CD1c-positive myeloid dendritic cell (primary cell): ENCODE measurements around the gene GRIA3.
"Not testable (repeated sequence)": the region's sequence is repeated elsewhere in the genome, so short reads cannot be mapped to it uniquely, and the experiment has no call there.

Experiments
- DNase-seq: peaks from one replicate; pipeline ENCODE4 v3.0.0-alpha.2; 2016; ENCODE audit errors: extremely low spot score

The GRIA3 gene

DNA sequence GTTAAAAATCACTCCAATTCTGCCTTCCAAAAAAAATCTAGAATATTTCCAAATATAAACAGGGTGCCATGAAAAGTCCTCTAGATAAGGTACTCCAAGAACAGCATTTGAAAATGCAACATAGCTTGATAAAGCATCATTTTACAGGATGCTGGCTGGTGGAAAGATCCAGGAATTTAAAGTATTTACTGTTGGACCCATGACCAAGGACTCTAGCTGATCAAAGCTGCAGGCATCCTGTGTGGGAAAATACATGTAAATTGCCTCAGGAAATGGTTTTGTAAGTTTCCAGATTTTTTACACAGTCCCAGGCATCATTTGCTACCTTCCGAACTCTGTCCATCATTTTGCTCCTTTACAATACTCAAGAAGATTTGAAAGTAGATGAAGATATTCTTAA is 164.4 kb downstream of the GRIA3 start:
- DNase-seq, result no peak

DNA sequence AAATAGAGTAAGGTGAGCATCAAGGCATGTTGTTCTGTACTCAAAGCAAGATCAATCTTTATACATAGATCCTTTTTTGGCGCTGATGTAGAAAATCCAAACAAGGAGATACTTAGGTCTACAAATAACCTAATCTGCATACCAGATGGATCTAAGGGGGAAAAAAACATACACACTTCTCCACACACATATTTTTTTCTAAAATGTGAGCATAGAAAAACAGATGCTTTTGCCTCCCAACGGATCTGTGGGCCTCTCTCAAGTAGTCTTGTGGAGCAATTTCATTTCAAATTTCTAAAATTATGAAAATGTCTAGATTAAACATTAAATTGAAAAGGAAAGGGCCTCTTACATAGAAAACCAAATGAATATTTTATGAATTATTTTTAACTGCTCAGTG is 166.1 kb downstream of the GRIA3 start:
- DNase-seq, result no peak

DNA sequence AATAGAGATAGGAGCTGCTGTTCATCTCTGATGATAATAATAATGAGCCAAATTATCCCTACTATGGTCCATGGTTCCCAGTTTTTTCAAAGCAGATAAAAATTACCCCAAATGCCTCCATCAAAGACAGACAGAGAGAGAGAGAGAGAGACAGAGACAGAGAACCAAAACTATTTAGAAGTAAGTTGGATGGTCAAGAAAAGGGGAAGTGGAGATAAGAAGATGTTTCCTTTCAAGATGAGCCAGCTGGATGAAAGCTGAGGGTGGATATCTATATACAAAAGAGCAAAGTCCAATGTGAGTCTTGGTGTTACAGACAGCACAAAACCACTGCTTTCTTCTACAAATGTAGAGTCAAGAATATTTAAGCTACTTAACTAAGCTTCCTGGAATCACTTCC is 173.9 kb downstream of the GRIA3 start:
- DNase-seq, result no peak

DNA sequence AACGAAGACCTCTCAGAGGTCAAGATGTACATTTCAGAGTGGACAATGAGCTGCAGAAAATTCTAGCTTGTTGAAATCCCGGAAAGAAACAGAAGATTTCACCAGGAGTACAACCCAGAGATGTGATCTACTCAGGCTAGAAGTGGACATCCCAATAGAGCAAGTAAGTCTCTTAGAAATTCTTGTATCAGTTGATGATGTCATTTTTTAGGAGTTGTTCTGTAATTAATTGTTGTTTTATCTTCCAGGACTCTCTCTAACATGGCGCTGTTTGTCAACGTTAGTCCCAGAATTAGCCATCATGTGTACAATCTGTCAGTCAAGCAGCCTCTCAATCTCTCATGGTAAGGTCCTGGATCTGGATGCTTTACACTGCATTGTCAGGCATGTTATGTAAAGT is 174.4 kb downstream of the GRIA3 start:
- no peak for DNase-seq

DNA sequence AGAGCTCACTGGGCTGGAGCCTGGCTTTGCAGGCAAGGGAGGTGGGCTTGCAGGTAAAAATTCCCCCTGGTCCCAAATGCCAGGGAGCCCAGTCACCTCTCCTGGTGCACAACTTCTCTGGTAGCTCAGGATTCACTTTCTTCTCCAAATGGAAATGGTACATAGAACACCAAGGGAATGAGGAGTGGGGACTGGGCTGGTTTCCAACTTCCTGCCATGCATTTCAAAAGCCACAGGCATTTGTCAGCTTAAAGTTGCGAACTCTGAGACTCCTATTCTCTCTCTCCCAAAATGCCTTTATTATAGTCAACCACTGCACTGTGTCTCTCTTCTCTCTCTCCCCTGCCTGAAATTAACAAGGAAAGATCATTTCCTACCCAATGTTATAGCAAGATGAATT is 177.3 kb downstream of the GRIA3 start:
- DNase-seq, result no peak

DNA sequence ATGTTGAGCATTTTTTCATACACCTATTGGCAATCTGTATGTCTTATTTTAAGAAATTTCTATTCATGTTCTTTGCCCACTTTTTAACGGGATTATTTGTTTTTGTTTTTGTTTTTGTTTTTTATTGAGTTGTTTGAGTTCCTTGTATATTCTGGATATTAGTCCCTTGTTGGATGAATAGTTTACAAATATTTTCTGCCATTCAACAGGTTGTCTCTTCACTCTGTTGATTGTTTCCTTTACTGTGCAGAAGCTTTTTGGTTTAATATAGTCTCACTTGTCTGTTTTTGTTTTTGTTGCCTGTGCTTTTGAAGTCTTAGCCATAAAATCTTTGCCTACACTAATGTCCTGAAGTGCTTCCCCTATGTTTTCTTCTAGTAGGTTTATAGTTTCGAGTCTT is 202.1 kb downstream of the GRIA3 start:
- not testable (repeated sequence) for DNase-seq

DNA sequence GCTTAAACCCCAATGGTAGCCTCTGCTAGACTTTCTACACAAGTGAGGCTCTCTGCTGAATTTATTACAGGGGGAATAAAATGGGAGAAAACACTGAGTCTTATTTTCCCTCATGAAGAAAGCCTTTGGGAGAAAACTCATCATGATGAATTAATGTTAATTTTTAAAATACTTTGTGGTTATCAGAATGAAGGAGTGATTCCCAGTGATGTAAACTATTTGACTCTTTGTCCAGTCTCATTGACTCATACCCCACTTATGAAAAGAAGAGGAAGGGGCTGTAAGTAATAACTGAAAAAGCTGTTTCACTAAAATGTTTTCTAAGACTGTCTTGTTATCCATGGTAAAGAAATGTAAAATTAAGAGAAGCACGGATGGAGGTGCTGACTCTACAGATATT is 208.8 kb downstream of the GRIA3 start:
- DNase-seq, result no peak

DNA sequence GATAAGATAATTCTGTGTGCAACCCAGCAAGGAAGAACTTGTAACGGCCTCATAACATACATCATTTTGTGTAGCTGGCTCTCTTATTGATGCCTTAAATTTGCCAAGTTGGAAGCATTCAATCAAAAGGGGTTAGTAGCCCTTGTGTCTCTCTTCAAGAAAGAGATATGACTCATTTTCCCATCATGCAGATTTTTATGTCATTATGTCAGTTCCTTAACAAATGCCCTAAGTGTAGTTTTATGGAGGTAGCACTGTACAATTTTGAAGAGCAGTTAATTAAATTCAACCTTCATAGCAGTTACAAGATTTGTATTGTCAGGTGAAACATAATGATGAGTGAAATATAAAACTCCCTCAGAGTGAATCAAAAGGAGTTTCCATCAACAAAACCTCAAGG is 215.6 kb downstream of the GRIA3 start:
- no peak for DNase-seq

DNA sequence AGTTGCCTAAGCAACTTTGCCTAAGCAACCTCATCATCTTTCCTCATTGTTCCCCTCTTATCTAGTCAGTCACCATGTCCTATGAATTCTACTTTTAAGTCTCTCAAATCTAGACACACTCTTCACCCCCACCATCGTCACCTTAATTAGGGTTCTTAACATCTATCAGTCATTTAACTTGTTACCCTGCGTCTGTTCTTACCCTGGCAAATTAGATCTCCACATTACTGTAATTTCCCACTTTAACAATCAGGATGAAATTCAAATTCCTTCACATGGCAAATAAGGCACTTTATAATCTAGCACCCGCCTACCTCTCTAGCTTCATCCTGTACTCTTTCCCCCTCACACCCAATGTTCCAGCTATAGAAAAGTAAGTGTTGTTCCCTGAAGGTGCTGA is 221.2 kb downstream of the GRIA3 start:
- no peak for DNase-seq

DNA sequence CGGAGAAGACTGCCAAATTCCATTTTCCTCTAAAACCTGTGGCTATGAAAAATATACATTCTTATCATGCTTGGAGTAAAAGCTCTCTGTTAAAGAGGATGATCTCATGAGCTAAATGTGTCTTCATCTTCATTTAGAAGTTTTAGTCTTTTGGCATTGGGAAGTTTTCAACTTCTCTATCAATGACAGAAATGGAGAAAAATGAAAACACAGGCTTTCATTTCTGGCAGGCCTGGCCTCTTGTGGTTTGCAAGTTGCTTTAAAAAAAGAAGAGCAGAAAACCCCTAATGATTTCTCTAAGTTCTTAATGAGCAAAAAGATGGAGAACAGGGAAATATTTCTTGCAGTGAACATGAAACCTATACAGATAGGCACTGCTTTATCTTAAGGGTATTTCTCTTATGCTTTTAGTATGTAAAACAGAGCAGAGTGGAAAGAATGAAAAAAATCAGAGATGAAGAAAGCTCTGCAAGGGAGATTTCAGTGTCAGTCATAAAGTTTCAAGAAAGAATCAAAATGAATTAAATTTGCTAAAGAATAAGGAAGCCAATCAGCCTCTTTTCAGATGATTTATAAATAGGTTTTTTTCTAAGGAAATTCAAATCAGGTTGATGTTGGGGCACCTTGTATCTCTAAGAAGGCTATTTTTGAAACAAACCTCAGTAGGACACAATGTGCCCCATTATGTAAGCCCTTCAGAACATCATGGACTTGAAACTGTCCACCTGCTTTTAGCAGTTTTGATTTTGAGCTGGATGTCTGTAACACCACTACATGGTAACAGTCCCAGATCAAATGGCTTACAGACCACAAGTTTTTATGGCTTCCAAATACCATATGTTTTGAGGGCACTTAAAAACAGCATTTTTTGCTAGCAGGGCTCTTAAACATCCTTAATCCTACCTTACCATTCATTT is 225.0 kb downstream of the GRIA3 start:
- no peak for DNase-seq

DNA sequence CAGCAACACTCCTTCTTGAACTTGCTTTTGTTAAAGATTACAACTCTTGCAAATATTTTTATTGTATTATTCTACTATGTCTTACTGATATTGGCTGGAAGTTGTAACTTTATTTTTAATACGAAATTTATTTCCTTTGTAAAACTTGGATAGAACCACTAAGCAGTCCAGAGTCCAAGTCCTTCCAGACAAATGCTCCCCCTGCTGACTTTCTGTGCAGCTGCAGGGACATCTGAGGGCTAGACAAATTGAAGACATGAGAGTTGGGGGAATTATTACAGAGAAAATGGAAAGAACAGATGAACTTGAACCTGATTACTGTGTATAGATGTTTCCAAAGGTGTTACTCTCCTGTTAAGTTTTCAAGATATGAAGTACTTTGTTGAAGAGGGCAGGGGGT is 238.8 kb downstream of the GRIA3 start:
- DNase-seq, result no peak

DNA sequence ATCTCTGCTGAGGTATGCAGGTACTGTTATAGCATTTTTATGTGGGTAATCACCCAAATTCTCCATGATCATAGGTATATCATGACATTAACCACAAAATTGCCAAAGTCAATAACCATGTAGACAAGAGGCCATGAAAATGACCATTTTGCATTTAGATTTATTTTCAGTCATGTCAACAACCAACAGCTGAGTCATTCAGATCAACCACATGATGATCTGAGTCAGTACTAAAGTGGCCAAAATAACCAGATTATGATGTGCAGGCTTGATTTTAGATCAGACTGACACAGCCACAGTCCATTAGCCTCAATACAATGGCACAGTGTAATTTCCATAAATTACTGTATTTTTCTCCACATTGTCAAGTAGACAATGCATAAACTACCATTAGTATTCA is 240.5 kb downstream of the GRIA3 start:
- DNase-seq, result no peak

DNA sequence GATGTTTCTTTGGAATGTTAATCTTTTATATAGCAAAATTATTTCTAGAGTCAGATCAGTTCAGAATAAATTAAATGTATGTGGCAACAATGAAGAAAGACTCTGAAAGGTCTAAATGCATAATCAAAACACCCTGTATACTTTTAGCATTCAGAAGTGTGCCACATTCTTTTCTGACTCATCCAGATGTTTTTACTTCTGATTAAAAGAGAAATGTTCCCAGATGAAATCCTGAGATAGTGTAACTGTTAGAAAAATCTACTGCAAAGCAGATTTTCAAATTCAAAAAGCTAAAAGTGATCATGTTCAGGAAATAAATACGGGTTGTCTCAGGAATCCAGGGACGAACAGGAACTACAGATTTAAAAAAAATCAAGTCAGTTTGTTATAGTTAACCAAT is 241.4 kb downstream of the GRIA3 start:
- DNase-seq, result no peak

DNA sequence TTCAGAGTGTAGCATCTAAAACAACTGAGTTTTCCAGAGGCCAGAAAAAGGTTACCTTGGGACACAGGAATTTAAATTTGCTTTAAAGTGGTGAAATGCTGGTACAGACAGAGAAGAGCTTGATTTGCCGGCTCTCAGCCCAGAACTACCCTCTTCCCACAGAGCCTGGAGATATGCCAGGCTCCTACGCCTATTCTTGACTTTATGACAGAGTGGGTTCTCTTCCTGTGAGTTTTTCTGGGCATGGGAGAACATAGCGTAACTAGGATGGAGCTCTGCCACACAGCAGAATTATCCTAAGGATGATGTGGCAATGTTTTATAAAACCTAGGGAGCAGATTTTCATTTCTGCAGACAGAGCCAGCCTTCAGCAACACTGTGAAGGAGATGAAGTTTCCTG is 241.8 kb downstream of the GRIA3 start:
- no peak for DNase-seq

DNA sequence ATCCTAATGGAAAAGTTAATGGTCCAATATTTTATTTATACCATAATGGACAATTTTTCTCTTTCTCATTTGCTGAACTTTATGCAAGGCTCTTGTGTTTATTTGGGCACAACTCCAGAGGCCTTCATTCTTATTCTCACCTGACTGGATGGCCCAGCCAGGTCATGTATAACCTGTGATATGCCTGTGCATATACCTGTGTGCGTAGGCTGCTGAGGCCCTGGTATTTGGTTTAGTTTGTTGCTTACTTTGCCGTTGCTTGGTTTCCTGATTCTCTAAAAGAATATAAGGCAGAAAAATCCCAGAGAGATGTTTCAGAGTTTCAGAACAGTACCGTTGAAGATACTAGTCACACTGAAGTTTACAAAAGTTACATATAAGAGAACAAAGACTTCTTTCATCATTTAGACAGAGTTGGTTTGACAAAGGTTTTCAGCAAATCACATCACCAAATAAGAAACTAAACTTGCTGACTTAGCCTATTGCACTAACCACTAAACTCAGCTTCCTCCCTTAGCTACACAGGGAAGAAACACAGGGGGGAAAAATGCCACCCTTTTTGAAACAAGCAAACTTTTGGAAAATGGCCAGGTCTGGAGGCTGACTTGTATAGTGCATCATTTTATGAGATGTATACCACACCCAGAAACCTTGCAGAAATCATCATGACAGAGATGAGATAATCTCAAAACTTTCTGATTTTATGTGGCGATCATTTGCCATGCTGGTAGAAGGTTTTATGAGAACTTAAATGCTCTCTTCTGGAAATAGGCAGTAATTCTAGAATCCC is 248.5 kb downstream of the GRIA3 start:
- DNase-seq, result no peak

DNA sequence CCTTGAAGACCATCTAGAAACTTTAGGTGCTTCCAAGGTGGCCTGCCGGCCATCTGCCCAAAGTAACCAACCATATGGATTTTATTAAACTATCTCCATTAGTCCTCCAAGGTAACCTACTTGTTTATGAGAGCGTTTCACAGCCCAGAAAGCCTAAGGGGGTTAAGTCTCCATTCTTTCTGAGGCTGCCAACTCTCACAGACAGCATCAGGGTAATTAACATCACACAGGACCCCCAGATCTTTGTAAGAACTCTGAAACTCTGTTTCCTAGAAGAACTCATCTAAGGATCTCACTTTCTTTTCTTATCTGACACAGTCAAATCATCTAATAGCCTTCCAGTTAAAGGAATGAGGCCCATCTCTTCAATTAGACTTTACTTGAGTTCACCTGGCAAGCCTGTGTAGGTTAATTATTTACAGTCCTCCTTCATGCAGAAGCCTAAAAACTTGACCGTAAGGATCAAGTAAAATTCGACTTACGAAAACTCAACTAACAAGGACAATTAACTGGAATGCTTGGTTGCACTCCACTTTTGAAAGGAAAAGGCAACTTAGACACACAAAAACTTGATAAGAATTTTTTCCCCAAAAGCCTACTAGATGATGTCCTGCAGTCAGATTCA is 252.5 kb downstream of the GRIA3 start:
- no peak for DNase-seq

DNA sequence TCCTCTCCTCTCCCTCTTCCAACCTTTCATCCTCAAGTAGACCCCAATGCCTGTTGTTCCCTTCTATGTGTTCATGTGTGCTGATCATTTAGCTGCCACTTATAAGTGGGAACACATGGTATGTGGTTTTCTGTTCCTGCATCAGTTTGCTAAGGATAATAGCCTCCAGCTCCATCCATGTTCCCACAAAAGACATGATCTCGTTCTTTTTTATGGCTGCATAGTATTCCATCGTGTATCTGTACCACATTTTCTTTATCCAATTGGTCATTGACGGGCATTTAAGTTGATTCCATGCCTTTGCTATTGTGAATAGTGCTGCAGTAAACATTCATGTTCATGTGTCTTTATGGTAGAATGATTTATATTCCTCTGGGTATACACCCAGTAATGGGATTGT is 255.8 kb downstream of the GRIA3 start:
- not testable (repeated sequence) for DNase-seq

DNA sequence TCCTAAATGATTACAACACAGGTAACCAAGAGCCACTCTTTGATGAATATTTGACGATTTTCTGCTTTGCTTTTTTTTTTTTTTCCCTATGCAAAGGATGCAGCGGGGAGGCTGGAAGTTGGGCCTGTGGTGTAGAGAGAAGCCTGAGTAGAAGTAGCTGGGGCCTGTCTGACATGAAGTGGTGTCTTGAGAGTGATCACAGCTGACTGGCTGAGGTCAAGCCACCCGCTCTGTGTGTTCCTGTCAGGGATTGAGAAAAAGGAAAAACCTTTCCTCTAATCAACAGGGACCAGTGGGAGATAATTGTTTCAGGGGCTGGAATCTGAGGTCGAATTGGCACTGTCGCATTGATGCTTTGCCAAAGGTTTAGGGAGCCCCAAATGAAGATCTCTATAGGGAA is 258.7 kb downstream of the GRIA3 start:
- no peak for DNase-seq

DNA sequence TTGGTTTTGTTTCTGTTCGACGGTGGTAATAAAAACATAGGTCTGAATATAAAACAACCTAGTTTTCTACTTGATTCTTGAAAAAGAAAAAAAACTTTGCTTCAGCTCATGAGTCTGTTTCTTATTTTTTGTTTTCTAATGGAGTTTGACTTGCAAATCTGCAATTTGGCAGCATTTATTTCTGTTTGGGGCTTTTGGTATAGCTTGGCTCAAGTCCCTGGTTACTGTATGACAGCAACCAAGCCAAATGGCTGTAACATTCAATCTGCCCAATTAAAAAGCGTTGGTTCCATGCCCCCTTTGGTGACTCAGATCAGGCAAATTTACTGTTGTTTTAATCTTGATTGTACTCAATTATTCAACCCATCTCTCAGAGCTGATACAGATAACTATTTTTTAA is 263.4 kb downstream of the GRIA3 start:
- DNase-seq, result no peak

DNA sequence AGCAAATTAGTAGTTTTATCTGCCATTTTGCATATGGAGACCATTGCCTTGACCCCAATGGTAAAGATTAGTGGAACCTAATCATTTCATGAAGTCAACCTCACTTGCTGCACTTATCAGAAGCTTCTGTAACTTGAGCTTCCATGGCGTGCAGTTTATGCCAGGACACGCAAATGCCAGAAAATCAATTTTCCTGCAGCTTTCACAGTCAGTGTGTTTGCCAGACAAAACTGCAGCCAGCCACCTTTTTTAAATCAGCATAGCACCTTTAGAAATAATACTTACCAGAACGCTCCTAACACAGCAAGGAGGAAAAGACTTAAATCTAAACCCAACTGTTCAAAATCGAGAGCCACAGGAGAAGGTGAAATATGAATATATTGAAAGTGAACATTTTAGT is 265.3 kb downstream of the GRIA3 start:
- no peak for DNase-seq

DNA sequence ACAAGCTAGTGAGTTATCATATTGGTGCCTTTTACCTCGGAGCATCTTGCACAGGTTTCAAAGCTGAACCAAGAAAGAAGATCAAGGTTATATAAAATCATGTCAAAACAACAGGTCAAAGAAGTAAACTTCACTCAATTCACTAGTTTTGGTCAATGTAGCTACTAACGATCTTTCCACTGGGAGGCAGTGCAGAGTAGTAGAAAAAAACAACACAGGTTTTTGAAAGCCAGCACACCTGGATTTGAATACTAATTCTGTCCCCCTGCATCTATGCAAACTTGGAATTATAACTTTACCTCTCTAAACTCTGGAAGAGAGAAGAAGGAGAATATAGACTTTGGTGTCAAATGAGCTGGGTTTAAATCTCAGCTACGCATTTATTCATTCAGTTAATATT is 266.1 kb downstream of the GRIA3 start:
- no peak for DNase-seq

DNA sequence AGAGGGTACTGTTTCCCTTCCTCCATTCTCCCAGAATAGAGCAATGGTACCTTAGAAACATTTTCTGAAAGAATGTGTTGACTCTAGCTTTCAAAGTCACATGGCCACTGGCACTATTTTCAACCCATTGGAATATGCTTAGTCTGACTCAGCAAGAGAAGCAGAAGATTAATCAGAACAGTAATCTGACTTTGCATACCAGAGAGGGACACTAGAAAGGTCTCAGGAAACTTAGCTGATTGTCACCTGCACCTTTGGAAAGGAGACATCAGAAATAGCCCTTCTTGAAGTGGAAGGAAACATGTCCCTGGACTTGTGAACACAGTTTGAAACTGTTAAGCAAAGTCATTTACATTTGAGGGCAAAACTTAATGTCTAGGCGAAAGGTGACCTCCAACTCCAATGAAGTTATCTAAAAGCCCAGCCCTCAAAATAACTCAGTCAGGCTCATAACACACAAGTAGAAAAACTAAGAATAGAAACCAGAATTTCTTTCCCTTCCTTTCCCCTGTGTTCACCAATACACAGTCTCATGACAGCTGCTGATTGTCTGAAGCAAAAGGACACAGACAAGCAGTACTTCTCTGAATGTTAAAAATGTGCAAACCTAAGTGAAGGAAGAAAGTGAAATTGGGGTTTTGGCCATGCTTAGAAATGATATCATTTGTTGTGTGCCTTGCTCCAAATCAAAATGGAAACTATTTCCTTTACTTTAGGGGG is 270.8 kb downstream of the GRIA3 start:
- no peak for DNase-seq
